Activated naive CD4-positive, alpha-beta T cell treated with anti-CD3 and anti-CD28 coated beads, Interleukin-2, amount 50 U/mL, for 16 hours (primary cell): Measurements from ENCODE around the gene EVA1B.

Experiments used
- DNase-seq: peaks from one replicate; pipeline ENCODE4 v3.0.0-alpha.2; 2020

EVA1B gene

DNA sequence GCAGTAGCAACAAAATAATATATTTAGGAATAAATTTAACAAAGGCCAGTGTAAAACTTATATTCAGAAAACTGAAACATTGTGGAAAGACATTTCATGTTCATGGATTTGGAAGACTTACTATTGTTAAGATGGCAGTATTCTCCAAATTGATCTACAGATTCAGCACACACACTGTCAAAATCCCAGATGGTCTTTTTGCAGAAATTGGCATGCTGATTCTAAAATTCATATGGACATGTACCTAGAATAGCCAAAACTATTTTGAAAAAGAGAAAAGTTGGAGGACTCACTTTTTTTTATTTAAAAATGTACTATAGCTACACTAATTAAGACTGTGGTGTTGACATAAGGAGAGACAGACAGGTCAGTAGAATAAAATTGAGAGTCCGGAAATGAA lies 49.2 kb downstream of the EVA1B start:
- no peak for DNase-seq

DNA sequence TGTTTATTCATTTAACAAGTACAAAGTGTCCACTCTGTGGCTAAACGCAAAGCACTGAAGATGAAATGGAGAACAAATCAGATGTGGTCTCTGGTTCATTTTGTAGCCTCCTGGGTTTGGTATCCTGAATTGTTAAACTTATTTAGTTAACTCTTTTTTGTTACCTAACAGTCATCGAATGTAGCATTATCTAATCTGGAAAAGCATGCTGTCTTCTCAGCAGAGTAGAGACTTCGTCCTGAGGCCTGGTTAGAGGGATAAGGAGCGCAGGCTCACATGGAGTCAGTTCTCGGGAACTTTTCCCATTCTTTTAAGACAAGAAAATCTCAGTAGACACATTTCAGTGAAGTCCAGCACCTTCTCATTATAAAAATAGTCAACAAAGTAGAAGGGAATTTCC lies 50.4 kb downstream of the EVA1B start:
- DNase-seq: no peak
